GM12872 (cell line): ENCODE data around the gene PADI4.

Experiments
- CTCF ChIP-seq: IDR thresholded peaks from 3 replicates; pipeline ENCODE4 v1.5.1; 2011; ENCODE audit warnings: low read depth, mild to moderate bottlenecking, low read length, moderate library complexity; ENCODE audit not compliant: insufficient read depth

Gene PADI4

GRCh38 chr1:17315542-17316130, 7.6 kb downstream of the PADI4 start:
- TF ChIP-seq CTCF = no peak

GRCh38 chr1:17316704-17317103, 8.7 kb downstream of the PADI4 start:
- TF ChIP-seq CTCF = no peak

GRCh38 chr1:17318262-17318661, 10.3 kb downstream of the PADI4 start:
- TF ChIP-seq CTCF = no peak

- no peak for TF ChIP-seq CTCF
These were observed 11.8 kb downstream of the PADI4 start for GRCh38 chr1:17319561-17320350.

GRCh38 chr1:17328855-17329254, 20.9 kb downstream of the PADI4 start:
- TF ChIP-seq CTCF = no peak

- TF ChIP-seq CTCF = no peak
These were observed 21.6 kb downstream of the PADI4 start for GRCh38 chr1:17329610-17330009.

- TF ChIP-seq CTCF = no peak
These were observed 22.9 kb downstream of the PADI4 start for GRCh38 chr1:17330856-17331255.
